ENCODE results near the gene DMRTA1.

DNA sequence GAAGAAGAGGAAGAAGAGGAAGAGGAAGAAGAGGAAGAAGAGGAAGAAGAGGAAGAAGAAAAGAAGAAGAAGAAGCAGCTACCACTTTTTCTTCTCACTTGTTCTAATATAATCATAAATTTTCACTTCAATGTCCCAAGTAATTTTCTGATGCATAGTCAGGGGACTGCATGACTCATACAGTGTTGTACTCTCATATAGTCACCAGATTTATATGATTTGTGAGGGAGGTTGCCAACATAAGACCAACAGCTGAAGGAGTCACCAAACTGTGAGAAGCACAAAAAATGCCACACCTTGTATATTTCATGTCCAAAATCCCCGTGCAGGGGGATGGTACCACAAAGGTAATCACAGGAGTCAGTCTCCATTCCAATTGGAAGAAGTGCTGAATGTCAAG lies 32.7 kb upstream of the DMRTA1 start:
- TF ChIP-seq POLR2A (IDR thresholded peaks at IDR 0.05; ENCODE audit: low read length) (no peak), GATA1 (IDR thresholded peaks at IDR 0.05; ENCODE audit: low read depth, low read length) (no peak)
